Measurements from ENCODE around the gene SCP2. TPM values are rescaled to one million over a fixed set of nuclear protein-coding genes. Genes with fewer than 3 reads are reported as not detected.

Gene SCP2
- total RNA-seq, 1 donor from 2014 or later, result 89.8 TPM

GRCh38 chr1:53076165-53076564 is 149.1 kb downstream of the SCP2 start:
- H3K4me2 ChIP-seq (ENCODE audit: low read length), result no peak overlapping the region
- Mint-ChIP-seq H3K36me3 (ENCODE audit: low read depth, unreplicated experiment) (peaks cover 3% of the 10 kb centered on the region), H3K4me1 (ENCODE audit: low read depth, unreplicated experiment) (no peaks in the 10 kb centered on the region), H3K27ac (ENCODE audit: unreplicated experiment) (no peak overlapping the region), H3K9me3 (ENCODE audit: unreplicated experiment) (no peaks in the 10 kb centered on the region), H3K4me3 (ENCODE audit: unreplicated experiment) (no peak overlapping the region), H3K27me3 (ENCODE audit: low read depth, unreplicated experiment) (peaks cover 34% of the 10 kb centered on the region)
- no peaks in the 10 kb centered on the region for H3K79me2 ChIP-seq (ENCODE audit: insufficient read depth, low read length)
- H4K20me1 ChIP-seq (ENCODE audit: insufficient read depth, low read length), result no peaks in the 10 kb centered on the region
- TF ChIP-seq EZH2 (IDR thresholded peaks at IDR 0.05; ENCODE audit: insufficient read depth, low read length), result no peak
- TF ChIP-seq CTCF (IDR thresholded peaks at IDR 0.05; ENCODE audit: insufficient read depth, low read depth, low read length), result no peak
- H3K36me3 ChIP-seq (ENCODE audit: insufficient read depth, low read length), result no peaks in the 10 kb centered on the region
- H3K4me1 ChIP-seq (ENCODE audit: insufficient read depth, low read length), result no peaks in the 10 kb centered on the region
- no peak overlapping the region for H3K4me3 ChIP-seq (ENCODE audit: insufficient read depth, low read depth, low read length)
- FAIRE-seq, result no peak
- no peak overlapping the region for H3K9ac ChIP-seq (ENCODE audit: low read length)
- no peaks in the 10 kb centered on the region for H3K27me3 ChIP-seq (ENCODE audit: insufficient read depth, low read length)
- no peak for DNase-seq (ENCODE audit: low read depth)
- H3K27ac ChIP-seq (ENCODE audit: low read depth, low read length), result no peak overlapping the region
- no peaks in the 10 kb centered on the region for H3K9me3 ChIP-seq (ENCODE audit: insufficient read depth, low read depth, low read length)
- H2AFZ ChIP-seq (ENCODE audit: low read depth, low read length), result no peak overlapping the region

- no peaks in the 10 kb centered on the region for H3K79me2 ChIP-seq (ENCODE audit: insufficient read depth, low read length)
- H3K9me3 Mint-ChIP-seq (ENCODE audit: unreplicated experiment), result no peaks in the 10 kb centered on the region
- H2AFZ ChIP-seq (ENCODE audit: low read depth, low read length), result no peak overlapping the region
- H3K9ac ChIP-seq (ENCODE audit: low read length), result no peak overlapping the region
- H3K9me3 ChIP-seq (ENCODE audit: insufficient read depth, low read depth, low read length), result no peaks in the 10 kb centered on the region
- no peak overlapping the region for H3K4me2 ChIP-seq (ENCODE audit: low read length)
- H3K4me1 ChIP-seq (ENCODE audit: insufficient read depth, low read length), result no peaks in the 10 kb centered on the region
- no peaks in the 10 kb centered on the region for H3K27me3 ChIP-seq (ENCODE audit: insufficient read depth, low read length)
- no peak overlapping the region for H3K27ac Mint-ChIP-seq (ENCODE audit: unreplicated experiment)
- H3K27me3 Mint-ChIP-seq (ENCODE audit: low read depth, unreplicated experiment), result peaks cover 37% of the 10 kb centered on the region
- TF ChIP-seq EZH2 (IDR thresholded peaks at IDR 0.05; ENCODE audit: insufficient read depth, low read length), result no peak
- TF ChIP-seq CTCF (IDR thresholded peaks at IDR 0.05; ENCODE audit: insufficient read depth, low read depth, low read length), result no peak
- H4K20me1 ChIP-seq (ENCODE audit: insufficient read depth, low read length), result no peaks in the 10 kb centered on the region
- FAIRE-seq, result no peak
- DNase-seq (ENCODE audit: low read depth), result no peak
- H3K4me3 ChIP-seq (ENCODE audit: insufficient read depth, low read depth, low read length), result no peak overlapping the region
- H3K36me3 Mint-ChIP-seq (ENCODE audit: low read depth, unreplicated experiment), result peaks cover 3% of the 10 kb centered on the region
- no peaks in the 10 kb centered on the region for H3K36me3 ChIP-seq (ENCODE audit: insufficient read depth, low read length)
- H3K27ac ChIP-seq (ENCODE audit: low read depth, low read length), result no peak overlapping the region
- no peaks in the 10 kb centered on the region for H3K4me1 Mint-ChIP-seq (ENCODE audit: low read depth, unreplicated experiment)
- no peak overlapping the region for H3K4me3 Mint-ChIP-seq (ENCODE audit: unreplicated experiment)
These were observed 149.9 kb downstream of the SCP2 start for GRCh38 chr1:53076721-53077598.

GRCh38 chr1:53077599-53077965 is 150.5 kb downstream of the SCP2 start:
- Histone ChIP-seq H3K9ac (ENCODE audit: low read length) (no peak overlapping the region), H3K4me2 (ENCODE audit: low read length) (no peak overlapping the region)
- FAIRE-seq, result no peak

More at GRCh38 chr1:53077599-53077965, 150.5 kb downstream of the SCP2 start:
- Mint-ChIP-seq H3K9me3 (ENCODE audit: unreplicated experiment) (no peaks in the 10 kb centered on the region), H3K4me1 (ENCODE audit: low read depth, unreplicated experiment) (no peaks in the 10 kb centered on the region), H3K4me3 (ENCODE audit: unreplicated experiment) (no peak overlapping the region), H3K27me3 (ENCODE audit: low read depth, unreplicated experiment) (peaks cover 37% of the 10 kb centered on the region), H3K36me3 (ENCODE audit: low read depth, unreplicated experiment) (peaks cover 3% of the 10 kb centered on the region), H3K27ac (ENCODE audit: unreplicated experiment) (no peak overlapping the region)
- Histone ChIP-seq H2AFZ (ENCODE audit: low read depth, low read length) (no peak overlapping the region), H3K79me2 (ENCODE audit: insufficient read depth, low read length) (no peaks in the 10 kb centered on the region), H3K4me3 (ENCODE audit: insufficient read depth, low read depth, low read length) (no peak overlapping the region), H3K9me3 (ENCODE audit: insufficient read depth, low read depth, low read length) (no peaks in the 10 kb centered on the region), H3K27me3 (ENCODE audit: insufficient read depth, low read length) (no peaks in the 10 kb centered on the region), H3K4me1 (ENCODE audit: insufficient read depth, low read length) (no peaks in the 10 kb centered on the region), H4K20me1 (ENCODE audit: insufficient read depth, low read length) (no peaks in the 10 kb centered on the region), H3K27ac (ENCODE audit: low read depth, low read length) (no peak overlapping the region), H3K36me3 (ENCODE audit: insufficient read depth, low read length) (no peaks in the 10 kb centered on the region)
- no peak for TF ChIP-seq EZH2 (IDR thresholded peaks at IDR 0.05; ENCODE audit: insufficient read depth, low read length)
- TF ChIP-seq CTCF (IDR thresholded peaks at IDR 0.05; ENCODE audit: insufficient read depth, low read depth, low read length), result no peak
- no peak for DNase-seq (ENCODE audit: low read depth)

Measured in astrocyte (in vitro differentiated cells and primary cell).